ENCODE data around the gene CASP7. TPM values are rescaled to one million over a fixed set of nuclear protein-coding genes. Genes with fewer than 3 reads are reported as not detected.
A peak's percentile ranks its signal among the peaks of the same experiment; 100 is the strongest.

The CASP7 gene
- polyA plus RNA-seq, 3 donors = 9.9 to 26.1 (median 16.0) TPM

DNA sequence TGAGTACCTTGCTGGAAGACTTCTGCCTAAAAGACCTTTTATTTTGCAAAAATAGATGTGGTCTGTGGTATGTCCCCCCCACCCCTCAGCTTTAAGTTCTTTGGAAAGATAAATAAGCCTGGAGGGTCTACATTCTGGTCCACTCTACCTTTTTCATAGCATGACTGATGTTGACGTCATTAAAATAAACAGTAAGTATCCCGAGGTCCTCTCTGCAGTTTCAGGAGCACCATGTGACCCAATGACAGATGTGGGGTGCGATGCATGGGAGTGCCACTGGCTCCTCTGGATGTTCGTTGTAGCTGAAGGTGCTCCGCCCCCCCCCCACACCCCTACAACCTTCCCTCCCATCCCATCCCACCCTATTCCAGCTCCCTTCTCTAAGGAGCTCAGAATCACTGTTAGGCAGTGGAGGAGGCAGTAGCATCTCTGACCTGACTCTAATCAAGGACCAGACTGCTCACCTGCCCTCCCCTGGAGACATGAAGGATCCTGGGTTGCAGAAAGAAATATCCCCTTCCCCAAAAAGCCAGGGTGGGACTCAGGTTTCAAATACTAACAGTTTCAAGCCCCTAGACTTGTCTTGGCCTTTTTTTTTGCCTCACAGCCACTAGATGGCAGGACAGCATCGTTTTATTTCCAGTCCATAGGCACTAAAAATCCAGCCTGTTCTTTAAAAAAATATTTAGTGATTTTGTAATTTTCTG is 25.1 kb downstream of the CASP7 start:
- Mint-ChIP-seq H3K27ac (no peak overlapping the region), H3K27me3 (ENCODE audit: low read depth in 3 of 3) (peaks cover 0 to 2% (median 0%) of the 10 kb centered on the region in 3 donors), H3K36me3 (peaks cover 24 to 31% of the 10 kb centered on the region in 2 donors), H3K9me3 (no peaks in the 10 kb centered on the region), H3K4me1 (peaks cover 5% of the 10 kb centered on the region), H3K4me3 (no peak overlapping the region)
- no peak overlapping the region for H2AFZ ChIP-seq (ENCODE audit: insufficient read depth, low read depth, low read length, poor library complexity, severe bottlenecking)
- peaks cover 2 to 12% of the 10 kb centered on the region in 2 donors for H3K36me3 ChIP-seq (replicated peaks in 1 of 2; ENCODE audit: control insufficient read depth in 1 of 2, insufficient read depth in 2 of 2, low read length in 2 of 2)
- DNase-seq = peak in 1 of 3 donors; percentile 17
- peaks cover 12% of the 10 kb centered on the region for H4K20me1 ChIP-seq (ENCODE audit: insufficient read depth, low read length)
- H3K4me1 ChIP-seq (ENCODE audit: control insufficient read depth in 1 of 2, insufficient read depth in 2 of 2, low read length in 2 of 2) = no peaks in the 10 kb centered on the region
- H3K27me3 ChIP-seq (ENCODE audit: control insufficient read depth in 2 of 2, insufficient read depth in 2 of 2, low read length in 2 of 2) = no peaks in the 10 kb centered on the region
- H3K4me3 ChIP-seq (replicated peaks in 1 of 3; ENCODE audit: low read depth in 2 of 3, low read length in 3 of 3) = no peak overlapping the region
- H3K27ac ChIP-seq (ENCODE audit: low read depth in 1 of 2, low read length in 2 of 2) = no peak overlapping the region
- TF ChIP-seq, protein P1, sequence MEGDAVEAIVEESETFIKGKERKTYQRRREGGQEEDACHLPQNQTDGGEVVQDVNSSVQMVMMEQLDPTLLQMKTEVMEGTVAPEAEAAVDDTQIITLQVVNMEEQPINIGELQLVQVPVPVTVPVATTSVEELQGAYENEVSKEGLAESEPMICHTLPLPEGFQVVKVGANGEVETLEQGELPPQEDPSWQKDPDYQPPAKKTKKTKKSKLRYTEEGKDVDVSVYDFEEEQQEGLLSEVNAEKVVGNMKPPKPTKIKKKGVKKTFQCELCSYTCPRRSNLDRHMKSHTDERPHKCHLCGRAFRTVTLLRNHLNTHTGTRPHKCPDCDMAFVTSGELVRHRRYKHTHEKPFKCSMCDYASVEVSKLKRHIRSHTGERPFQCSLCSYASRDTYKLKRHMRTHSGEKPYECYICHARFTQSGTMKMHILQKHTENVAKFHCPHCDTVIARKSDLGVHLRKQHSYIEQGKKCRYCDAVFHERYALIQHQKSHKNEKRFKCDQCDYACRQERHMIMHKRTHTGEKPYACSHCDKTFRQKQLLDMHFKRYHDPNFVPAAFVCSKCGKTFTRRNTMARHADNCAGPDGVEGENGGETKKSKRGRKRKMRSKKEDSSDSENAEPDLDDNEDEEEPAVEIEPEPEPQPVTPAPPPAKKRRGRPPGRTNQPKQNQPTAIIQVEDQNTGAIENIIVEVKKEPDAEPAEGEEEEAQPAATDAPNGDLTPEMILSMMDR (IDR thresholded peaks at IDR 0.05) = peak; percentile 58
- H3K79me2 ChIP-seq (ENCODE audit: insufficient read depth, low read length) = no peaks in the 10 kb centered on the region
- 100% methylated on average over 1 of the region's 6 CpGs for WGBS (ENCODE audit: insufficient coverage)
- H3K9ac ChIP-seq (ENCODE audit: insufficient read depth, low read length, poor library complexity, severe bottlenecking) = no peak overlapping the region
- intact Hi-C loops (cut with micrococcal nuclease) = loop anchor here in 1 of 2 donors (10.0 kb wide), 1 partner anchor 410 kb away; no protein-coding TSS in a partner anchor
- H3K4me2 ChIP-seq (replicated peaks; ENCODE audit: extremely low read depth, low read length, poor library complexity, severe bottlenecking) = no peak overlapping the region
- H3K9me3 ChIP-seq (replicated peaks in 1 of 2; ENCODE audit: control insufficient read depth in 1 of 2, insufficient read depth in 1 of 2, low read length in 2 of 2) = no peaks in the 10 kb centered on the region

DNA sequence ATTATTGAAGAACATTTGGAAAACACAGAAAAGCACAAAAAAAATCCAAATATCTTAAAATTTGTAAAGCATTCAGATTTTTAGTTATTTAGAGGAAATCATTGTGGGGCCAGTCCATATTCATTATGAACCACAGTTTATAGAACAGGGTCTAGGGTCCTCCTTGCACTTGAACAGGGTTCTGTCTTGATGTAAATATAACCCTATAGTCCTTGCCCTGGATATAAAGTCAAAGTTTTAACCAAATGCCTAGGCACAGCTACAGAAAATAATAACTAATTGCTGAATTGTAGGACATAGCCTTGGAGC is 25.6 kb downstream of the CASP7 start:
- Histone ChIP-seq H3K4me2 (replicated peaks; ENCODE audit: extremely low read depth, low read length, poor library complexity, severe bottlenecking) (no peak overlapping the region), H3K36me3 (replicated peaks in 1 of 2; ENCODE audit: control insufficient read depth in 1 of 2, insufficient read depth in 2 of 2, low read length in 2 of 2) (peaks cover 2 to 7% of the 10 kb centered on the region in 2 donors), H3K4me3 (replicated peaks in 1 of 3; ENCODE audit: low read depth in 2 of 3, low read length in 3 of 3) (no peak overlapping the region), H3K27me3 (ENCODE audit: control insufficient read depth in 2 of 2, insufficient read depth in 2 of 2, low read length in 2 of 2) (no peaks in the 10 kb centered on the region), H4K20me1 (ENCODE audit: insufficient read depth, low read length) (peaks cover 12% of the 10 kb centered on the region), H2AFZ (ENCODE audit: insufficient read depth, low read depth, low read length, poor library complexity, severe bottlenecking) (no peak overlapping the region), H3K27ac (ENCODE audit: low read depth in 1 of 2, low read length in 2 of 2) (no peak overlapping the region), H3K9me3 (replicated peaks in 1 of 2; ENCODE audit: control insufficient read depth in 1 of 2, insufficient read depth in 1 of 2, low read length in 2 of 2) (no peaks in the 10 kb centered on the region), H3K4me1 (ENCODE audit: control insufficient read depth in 1 of 2, insufficient read depth in 2 of 2, low read length in 2 of 2) (no peaks in the 10 kb centered on the region), H3K79me2 (ENCODE audit: insufficient read depth, low read length) (no peaks in the 10 kb centered on the region), H3K9ac (ENCODE audit: insufficient read depth, low read length, poor library complexity, severe bottlenecking) (no peak overlapping the region)
- Mint-ChIP-seq H3K9me3 (no peaks in the 10 kb centered on the region), H3K27me3 (ENCODE audit: low read depth in 3 of 3) (peaks cover 0 to 2% (median 0%) of the 10 kb centered on the region in 3 donors), H3K27ac (peak overlapping the region in 1 of 7 donors; percentile 12), H3K4me3 (no peak overlapping the region), H3K36me3 (peaks cover 22 to 31% of the 10 kb centered on the region in 2 donors), H3K4me1 (peaks cover 5% of the 10 kb centered on the region)
- DNase-seq = no peak
- intact Hi-C loops (cut with micrococcal nuclease) = loop anchor here in 1 of 2 donors (10.0 kb wide), 1 partner anchor 410 kb away; no protein-coding TSS in a partner anchor
- TF ChIP-seq, protein P1 (IDR thresholded peaks at IDR 0.05) = peak; percentile 21

Measured in CD14-positive monocyte (primary cell).